Right renal pelvis (tissue), 4 donors: ENCODE measurements around the gene KISS1. TPM values are rescaled to one million over a fixed set of nuclear protein-coding genes. Genes with fewer than 3 reads are reported as not detected.

Experiments
- DNase-seq, 4 donors: peaks; one replicate each; pipeline ENCODE4 v3.0.0-alpha.2; 2013; ENCODE audit warnings: low read depth in 4 of 4, low spot score in 3 of 4, missing footprints in 1 of 4
- polyA plus RNA-seq, 4 donors: library from polyadenylated mRNA; unstranded; fragments of 120-200 nt; gene quantifications; one replicate each; pipeline ENCODE4 v1.2.1, GENCODE V29; 2013; ENCODE audit not compliant: insufficient read length in 4 of 4

The KISS1 gene
- polyA plus RNA-seq, 4 donors, result 0.66 to 1.3 (median 0.73) TPM; not detected in 1

DNA sequence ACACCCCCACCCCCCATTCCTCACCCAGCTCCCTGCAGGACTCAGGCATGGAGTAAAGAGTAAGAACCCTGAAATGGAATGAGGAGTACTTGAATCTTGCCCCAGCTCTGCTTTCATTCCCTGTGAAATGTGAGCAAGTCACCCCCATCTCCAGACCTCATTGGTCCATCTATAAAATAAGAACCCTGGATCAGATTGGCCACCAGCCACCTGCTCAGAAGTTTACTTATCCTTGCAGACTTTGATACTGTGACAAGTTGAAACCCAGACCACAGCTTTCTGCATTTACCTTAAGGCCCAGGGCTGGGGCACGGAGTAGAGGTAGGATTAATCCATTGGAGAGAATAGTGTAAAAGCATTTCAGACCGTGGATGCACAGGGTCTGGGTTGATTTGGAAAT lies 2.2 kb downstream of the KISS1 start:
- no peak for DNase-seq

DNA sequence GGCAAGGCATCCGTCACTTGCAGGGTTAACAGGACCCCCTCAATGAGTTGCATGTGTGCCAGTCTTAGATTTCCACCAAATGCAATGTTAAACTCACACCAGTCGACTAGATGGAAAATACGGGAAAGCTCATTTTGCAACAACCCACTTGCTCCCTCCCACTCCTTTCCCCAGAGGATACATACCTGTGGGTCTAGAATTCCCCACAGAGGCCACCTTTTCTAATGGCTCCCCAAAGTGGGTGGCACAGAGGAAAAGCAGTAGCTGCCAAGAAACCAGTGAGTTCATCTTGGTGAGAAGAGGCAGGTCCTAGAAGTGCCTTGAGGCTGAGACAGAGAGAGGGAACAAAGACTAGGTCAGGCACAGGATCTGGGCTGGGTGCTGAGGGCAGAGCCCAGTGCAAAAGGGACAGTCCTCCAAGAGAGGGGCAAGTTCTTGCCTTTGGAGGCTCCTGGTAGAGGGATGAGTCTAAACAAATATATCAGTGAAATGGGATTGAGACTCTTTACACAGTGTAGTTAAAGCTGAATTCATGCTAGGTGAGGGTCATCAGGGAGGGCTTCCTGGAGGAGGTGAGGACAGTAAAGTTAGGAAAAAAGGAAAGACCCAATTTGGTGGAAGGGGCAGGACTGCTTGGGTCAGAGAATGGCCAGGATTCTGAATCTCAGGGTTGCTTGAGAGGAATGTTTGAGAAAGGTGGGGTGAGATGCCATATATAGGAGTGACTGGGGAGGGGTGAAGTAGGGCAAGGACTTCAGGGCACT lies 3.5 kb downstream of the KISS1 start:
- DNase-seq, result no peak

DNA sequence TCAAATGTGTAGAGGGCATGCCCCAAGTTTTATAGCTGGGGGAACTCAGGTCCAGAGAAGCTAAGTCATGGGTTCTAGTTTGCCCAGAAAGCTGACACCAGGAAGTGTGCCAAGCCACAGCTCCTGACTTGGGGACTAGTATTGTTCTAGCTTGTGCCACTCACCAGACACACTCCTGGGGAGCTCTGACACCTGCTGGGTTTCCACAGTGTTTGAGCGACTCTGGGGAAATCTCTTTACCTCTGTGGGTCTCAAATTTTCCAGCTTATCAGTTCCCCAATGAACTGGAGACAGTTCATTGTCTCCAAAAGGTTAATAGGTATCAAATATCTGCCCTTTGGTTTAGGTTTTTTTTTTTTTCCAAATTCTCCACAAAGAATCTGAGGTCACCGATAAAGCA lies 4.2 kb downstream of the KISS1 start:
- DNase-seq, result no peak

DNA sequence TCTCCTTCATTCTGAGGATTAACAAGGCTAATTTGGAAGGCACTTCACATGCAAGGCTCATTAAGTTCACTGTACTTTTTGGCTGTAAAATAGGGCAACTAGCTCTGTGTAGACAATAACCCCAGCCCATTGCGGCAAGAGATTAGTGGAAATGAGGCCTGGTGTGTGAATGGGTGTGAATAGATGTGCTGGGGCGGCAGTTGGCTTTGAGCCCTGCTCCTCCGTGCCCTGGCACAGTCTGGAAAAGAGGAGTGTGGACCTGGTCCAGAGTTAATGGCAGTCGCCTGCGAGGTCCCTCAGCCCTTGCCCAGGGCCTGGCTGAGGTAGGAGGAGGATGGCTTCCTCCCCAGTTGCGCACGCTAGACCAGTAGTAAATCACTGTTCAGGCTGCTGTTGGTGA lies 4.8 kb downstream of the KISS1 start:
- no peak for DNase-seq

- DNase-seq, result peak in 2 of 4 donors; percentile 29 to 31
Observed at GRCh38 chr1:204190212-204191211, 5.8 kb downstream of the KISS1 start.

DNA sequence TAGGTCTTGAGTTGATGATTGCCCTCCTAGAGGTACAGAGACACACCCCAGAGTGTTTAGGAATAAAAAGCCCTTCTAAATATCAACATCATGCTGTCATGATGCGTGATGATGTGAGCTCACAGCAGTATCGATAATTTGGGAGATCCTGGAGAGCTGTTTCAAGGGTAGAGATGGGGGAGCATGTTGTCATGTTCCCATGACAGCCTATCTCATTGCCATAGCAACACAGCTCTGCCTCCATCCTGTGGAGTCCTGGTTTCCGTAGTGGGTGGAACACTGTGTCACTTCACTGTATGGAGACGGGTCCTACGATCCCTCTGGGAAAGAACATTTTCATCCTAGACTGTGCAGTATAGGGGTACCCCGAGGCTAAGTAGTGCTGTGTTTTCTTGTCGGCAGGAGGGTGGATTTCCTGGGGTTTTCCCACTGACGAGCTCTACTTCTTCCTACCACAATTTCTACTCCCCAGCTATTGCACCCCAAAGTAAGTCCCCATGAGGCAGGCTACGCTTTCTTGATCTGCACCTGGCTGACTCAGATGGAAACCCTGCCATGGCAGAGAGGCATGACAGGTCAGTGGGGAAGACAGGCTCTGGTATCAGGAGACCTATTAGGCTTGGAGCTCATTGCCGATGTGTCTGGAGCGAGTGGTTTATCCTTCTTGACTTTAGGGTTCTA lies 7.2 kb downstream of the KISS1 start:
- DNase-seq, result no peak

DNA sequence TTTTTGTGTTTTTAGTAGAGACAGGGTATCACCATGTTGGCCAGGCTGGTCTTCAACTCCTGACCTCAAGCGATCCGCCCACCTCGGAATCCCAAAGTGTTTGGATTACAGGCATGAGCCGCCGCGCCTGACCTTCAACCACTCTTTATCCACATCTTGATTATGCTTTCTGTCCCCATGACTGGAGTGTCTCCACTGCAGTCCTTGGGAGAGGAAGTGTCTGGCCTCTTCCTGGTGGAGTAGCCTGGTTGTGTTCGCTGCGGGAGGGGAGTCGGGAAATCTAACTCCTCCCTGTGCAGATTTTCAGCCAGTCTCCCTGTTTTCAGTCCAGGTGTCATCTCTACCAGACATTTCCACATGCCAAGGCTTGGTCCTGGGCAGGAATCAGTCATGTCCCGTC lies 9.7 kb downstream of the KISS1 start:
- DNase-seq, result no peak

GRCh38 chr1:204181116-204181515 lies 15.2 kb downstream of the KISS1 start:
- DNase-seq, result no peak

DNA sequence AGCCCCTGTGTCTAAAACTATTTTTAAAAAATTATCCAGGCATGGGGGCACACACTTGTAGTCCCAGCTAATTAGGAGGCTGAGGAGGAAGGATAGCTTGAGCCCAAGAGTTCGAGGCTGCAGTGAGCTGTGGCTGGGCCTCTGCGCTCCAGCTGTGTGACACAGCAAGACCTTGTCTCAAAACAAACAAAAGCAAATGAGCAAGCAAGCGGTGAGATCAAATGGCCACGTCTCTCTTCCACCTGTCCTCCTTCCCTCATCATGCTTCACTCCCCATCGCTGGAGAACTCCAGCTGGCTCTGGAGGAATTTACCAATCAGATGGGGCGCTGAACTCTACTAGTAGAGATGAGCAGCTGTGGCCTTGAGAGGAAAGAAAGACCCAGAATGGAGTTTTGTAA lies 16.2 kb downstream of the KISS1 start:
- DNase-seq, result no peak

- no peak for DNase-seq
Observed at GRCh38 chr1:204178487-204179281, 17.6 kb downstream of the KISS1 start.

GRCh38 chr1:204177133-204177532 lies 19.2 kb downstream of the KISS1 start:
- no peak for DNase-seq

- DNase-seq, result no peak
Observed at GRCh38 chr1:204176049-204176448, 20.2 kb downstream of the KISS1 start.

DNA sequence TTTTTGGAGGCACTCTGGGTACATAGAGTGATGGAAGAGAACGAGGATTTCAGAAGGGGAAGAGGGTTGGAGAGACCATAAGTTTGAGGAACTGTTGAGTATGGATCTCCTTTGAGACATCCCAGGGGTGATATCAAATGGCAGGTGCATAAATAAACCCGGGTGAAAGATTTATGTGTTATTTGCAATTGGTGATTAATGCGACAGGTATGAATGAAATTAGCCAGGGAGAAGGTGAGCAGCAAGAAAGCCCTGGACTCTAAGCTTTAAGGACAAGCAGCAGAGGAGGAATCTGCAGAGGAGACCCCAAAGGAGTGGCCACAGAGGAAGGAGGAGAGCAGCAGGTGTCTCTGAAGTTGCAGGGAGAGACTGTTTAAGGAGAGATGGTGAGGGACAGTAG lies 21.3 kb downstream of the KISS1 start:
- DNase-seq, result no peak

DNA sequence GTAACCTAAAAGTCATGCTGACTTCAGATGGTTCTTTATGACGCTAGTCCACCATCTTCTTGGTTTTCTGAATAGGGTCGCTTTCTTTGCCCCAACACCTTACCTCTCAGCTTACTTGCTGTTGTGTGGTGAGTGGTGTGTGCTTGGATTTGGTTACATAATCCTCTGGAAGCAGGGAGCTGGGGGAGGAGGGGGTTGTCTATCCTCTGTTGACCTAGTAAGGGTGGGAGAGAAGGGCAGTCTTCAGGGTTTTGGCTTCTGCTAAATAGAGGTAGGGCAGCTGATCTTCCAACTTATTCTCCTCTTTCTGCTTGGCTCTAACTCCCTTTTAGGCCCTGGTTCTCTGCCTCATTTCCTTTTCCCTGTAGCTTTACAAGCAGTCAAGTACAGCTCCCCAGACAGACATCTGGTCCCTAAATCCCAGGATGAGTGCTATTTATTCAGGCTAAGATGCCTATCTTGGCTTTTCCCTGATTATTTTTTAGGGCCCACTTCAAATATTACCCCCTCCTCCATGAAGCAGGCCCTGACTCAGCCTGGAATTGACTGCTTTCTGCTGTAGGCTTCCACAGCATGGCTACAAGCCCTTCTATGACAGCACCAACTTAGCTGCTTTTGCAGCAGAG lies 23.8 kb downstream of the KISS1 start:
- no peak for DNase-seq

- DNase-seq, result no peak
Observed at GRCh38 chr1:204171751-204172178, 24.5 kb downstream of the KISS1 start.

GRCh38 chr1:204170494-204171155 lies 25.7 kb downstream of the KISS1 start:
- no peak for DNase-seq

GRCh38 chr1:204169858-204170257 lies 26.4 kb downstream of the KISS1 start:
- no peak for DNase-seq

DNA sequence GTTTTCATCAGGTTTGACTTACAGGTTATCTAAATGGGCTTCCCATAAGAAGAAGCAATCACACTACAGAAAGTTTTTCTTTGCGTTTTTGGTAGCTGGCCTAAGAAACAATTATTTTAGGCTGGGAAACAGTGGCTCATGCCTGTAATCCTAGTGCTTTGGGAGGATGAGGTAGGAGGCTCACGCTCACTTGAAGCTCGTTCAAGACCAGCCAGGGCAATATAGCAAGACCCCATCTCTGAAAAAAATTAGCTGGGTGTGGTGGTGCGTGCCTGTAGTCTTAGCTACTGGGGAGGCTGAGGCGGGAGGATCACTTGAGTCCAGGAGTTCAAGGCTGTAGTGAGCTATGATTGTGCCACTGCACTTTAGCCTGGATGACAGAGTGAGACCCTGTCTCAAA lies 28.6 kb downstream of the KISS1 start:
- no peak for DNase-seq

DNA sequence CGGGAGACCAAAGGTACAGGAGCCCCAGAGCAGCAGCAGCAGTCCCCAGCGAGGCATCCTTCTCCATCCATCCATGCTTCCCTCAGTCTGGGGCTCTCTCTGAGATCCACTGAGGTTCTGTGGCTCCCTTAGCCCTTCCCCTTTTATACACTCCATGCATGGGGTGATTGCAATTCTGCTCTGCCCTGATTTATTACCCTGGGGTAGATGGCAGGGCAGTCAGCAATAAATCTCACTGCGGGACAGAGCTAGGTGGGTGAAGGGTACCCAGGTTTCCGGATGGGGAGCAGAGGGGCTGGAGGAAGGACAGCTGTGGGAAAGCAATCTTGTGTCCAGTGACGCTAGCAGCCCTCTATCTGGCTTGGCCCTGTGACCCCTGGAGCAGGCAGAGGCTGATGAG lies 30.1 kb downstream of the KISS1 start, which contains the start of gene REN:
TSS of gene REN (minus strand) at position 119 of the 400 bp plus-strand sequence. CDS start at position 75, 44 bp downstream.
- no peak for DNase-seq
